Endothelial cell of umbilical vein (primary cell): Measurements from ENCODE around the gene AMER2. TPM values are rescaled to one million over a fixed set of nuclear protein-coding genes. Genes with fewer than 3 reads are reported as not detected.

ENCODE experiments used
- BruUV-seq: library from RNA; stranded (reverse); fragments of 400-500 nt; replicated peaks from 2 replicates; lab custom pipeline; 2021; lab: Mats Ljungman, UMichigan
- CTCF ChIA-PET: fragments of 300-600, 350-600 bp; sonication (Branson Sonifier 250); formaldehyde crosslinking; loops from one replicate; lab custom pipeline; 2021; ENCODE audit warnings: antibody characterized with exemption, inconsistent platforms; lab: Charles Lee
- POLR2A ChIA-PET: fragments of 300-600, 350-600 bp; sonication (Branson Sonifier 250); formaldehyde crosslinking; loops from one replicate; lab custom pipeline; 2021; ENCODE audit warnings: antibody characterized with exemption, inconsistent platforms; lab: Charles Lee
- DNase-seq: peaks from one replicate; pipeline ENCODE4 v3.0.0-alpha.2; 2011; ENCODE audit warnings: low read depth, low spot score
- FAIRE-seq: peaks from 2 replicates; lab custom pipeline; 2011; peaks lifted over from hg19 to GRCh38; lab: Jason Lieb, UNC
- H2AFZ ChIP-seq: 2 replicates; pipeline ENCODE4 v1.6.0; 2012; ENCODE audit warnings: low read depth, low read length, control low read depth, inconsistent platforms
- H3K27ac ChIP-seq: 2 replicates; pipeline ENCODE4 v1.5.1; 2011; ENCODE audit warnings: low read depth, mild to moderate bottlenecking, control low read depth, low read length, moderate library complexity; ENCODE audit not compliant: insufficient read depth
- H3K27me3 ChIP-seq, 2 experiments: 2 replicates each; pipeline versions ENCODE4 v1.6.0 to v1.6.1; 2011; ENCODE audit warnings: low read length in 2 of 2, mixed read lengths in 1 of 2; ENCODE audit not compliant: control insufficient read depth in 2 of 2, insufficient read depth in 2 of 2
- H3K36me3 ChIP-seq, 2 experiments: 2 replicates in 1 of 2; 3 replicates in 1 of 2; pipeline ENCODE4 v1.5.1; 2011; ENCODE audit warnings: low read length in 2 of 2, mild to moderate bottlenecking in 1 of 2, moderate library complexity in 1 of 2; ENCODE audit not compliant: control insufficient read depth in 2 of 2, insufficient read depth in 2 of 2; ENCODE audit errors: extremely low read depth in 1 of 2
- H3K4me1 ChIP-seq: 3 replicates; pipeline ENCODE4 v1.5.1; 2011; ENCODE audit warnings: mild to moderate bottlenecking, low read length; ENCODE audit not compliant: control insufficient read depth, insufficient read depth; ENCODE audit errors: extremely low read depth
- H3K4me2 ChIP-seq: 2 replicates; pipeline ENCODE4 v1.6.1; 2011; ENCODE audit warnings: low read length, control low read depth, mixed read lengths; ENCODE audit not compliant: insufficient read depth
- H3K4me3 ChIP-seq, 3 experiments: fragments of 200-600 bp in 1 of 3; sonication (generic), shearing (Covaris generic) in 1 of 3; replicated peaks in 1 of 3; 2 replicates each; pipeline ENCODE4 v1.5.1; 2011 to 2016; ENCODE audit warnings: control low read depth in 3 of 3, low read length in 3 of 3, mild to moderate bottlenecking in 2 of 3, inconsistent platforms in 1 of 3, low read depth in 1 of 3, moderate library complexity in 1 of 3; ENCODE audit not compliant: insufficient read depth in 1 of 3
- H3K79me2 ChIP-seq: 2 replicates; pipeline ENCODE4 v1.6.0; 2012; ENCODE audit warnings: low read length, inconsistent platforms; ENCODE audit not compliant: control insufficient read depth, insufficient read depth
- H3K9ac ChIP-seq: replicated peaks from 2 replicates; pipeline ENCODE3; 2011; ENCODE audit warnings: low read length, control low read depth; ENCODE audit not compliant: insufficient read depth; ENCODE audit errors: extremely low read depth
- H3K9me1 ChIP-seq: replicated peaks from 3 replicates; pipeline ENCODE4 v1.6.0; 2011; ENCODE audit warnings: mild to moderate bottlenecking, low read length; ENCODE audit not compliant: control insufficient read depth, insufficient read depth; ENCODE audit errors: extremely low read depth
- H3K9me3 ChIP-seq: replicated peaks from 2 replicates; pipeline ENCODE4 v1.5.1; 2012; ENCODE audit warnings: low read length, inconsistent platforms; ENCODE audit not compliant: control insufficient read depth, insufficient read depth
- H4K20me1 ChIP-seq: replicated peaks from 2 replicates; pipeline ENCODE3; 2011; ENCODE audit warnings: mild to moderate bottlenecking, low read length; ENCODE audit not compliant: control insufficient read depth, insufficient read depth; ENCODE audit errors: extremely low read depth
- CTCF ChIP-seq, 2 donors: IDR thresholded peaks; 1 replicate in 1 of 2; 2 replicates in 1 of 2; pipeline ENCODE4 v1.5.1; 2011; ENCODE audit warnings: low read length in 2 of 2, mild to moderate bottlenecking in 2 of 2, moderate library complexity in 2 of 2, control low read depth in 1 of 2, inconsistent platforms in 1 of 2, low read depth in 1 of 2; ENCODE audit not compliant: insufficient read depth in 1 of 2; ENCODE audit errors: extremely low read depth in 1 of 2
- EZH2 ChIP-seq: IDR thresholded peaks from 2 replicates; pipeline ENCODE4 v1.6.1; 2012; ENCODE audit warnings: borderline replicate concordance, low read depth, mild to moderate bottlenecking, moderate library complexity, low read length, inconsistent platforms; ENCODE audit not compliant: severe bottlenecking
- FOS ChIP-seq: IDR thresholded peaks from 2 replicates; pipeline ENCODE4 v1.6.1; 2011; ENCODE audit warnings: mild to moderate bottlenecking, low read length, moderate library complexity, borderline replicate concordance; ENCODE audit not compliant: insufficient read depth
- GATA2 ChIP-seq: IDR thresholded peaks from 2 replicates; pipeline ENCODE4 v1.7.0; 2011; ENCODE audit warnings: low read depth, mild to moderate bottlenecking, moderate library complexity, mixed read lengths, low read length; ENCODE audit not compliant: insufficient read length, insufficient read depth
- JUN ChIP-seq: IDR thresholded peaks from 2 replicates; pipeline ENCODE4 v1.6.1; 2011; ENCODE audit warnings: borderline replicate concordance, low read depth; ENCODE audit not compliant: insufficient read length, insufficient read depth
- MAX ChIP-seq: IDR thresholded peaks from 2 replicates; pipeline ENCODE4 v1.6.1; 2011; ENCODE audit not compliant: insufficient read depth, insufficient read length
- MYC ChIP-seq: IDR thresholded peaks from one replicate; pipeline ENCODE4 v1.6.1; 2011; ENCODE audit warnings: mild to moderate bottlenecking, low read depth, low read length
- POLR2A ChIP-seq: IDR thresholded peaks from 2 replicates; pipeline ENCODE4 v1.6.1; 2012; ENCODE audit warnings: low read depth, mild to moderate bottlenecking, control low read depth, low read length
- POLR2AphosphoS5 ChIP-seq: IDR thresholded peaks from 2 replicates; pipeline ENCODE4 v1.6.1; 2012; ENCODE audit warnings: low read depth, mild to moderate bottlenecking, control low read depth, low read length, moderate library complexity; ENCODE audit not compliant: insufficient read depth
- dilution Hi-C: fragments of 300-500 bp; cut with MboI; formaldehyde crosslinking; loops from one replicate; pipeline ENCODE4 v1.15.0; 2019; ENCODE audit warnings: low sequenced_read_pairs; ENCODE audit not compliant: extremely low pct_ligation_motif_present
- intact Hi-C: fragments of 100-400 bp; cut with micrococcal nuclease; formaldehyde crosslinking; loops from one replicate; pipeline ENCODE4 v1.10.0; 2022
- polyA plus RNA-seq, 4 experiments: library from polyadenylated mRNA; depleted of rRNA in 3 of 4; stranded (reverse) in 3 of 4; unstranded in 1 of 4; fragments of >200 nt; gene quantifications; 2 replicates each; pipeline versions ENCODE4 v1.2.1 to v1.2.3, GENCODE V29; 2011 to 2012; ENCODE audit warnings: missing spikeins in 1 of 4
- total RNA-seq: library from RNA; stranded (reverse); gene quantifications from 2 replicates; pipeline ENCODE4 v1.2.3, GENCODE V29; 2021

Gene AMER2
- total and polyA plus RNA-seq, 2 donors (not counting 3 experiments of a cell fraction or from before 2014, with no cell fraction given), result not detected

GRCh38 chr13:25117312-25117711 is 54.8 kb downstream of the AMER2 start:
- no TSS peak for BruUV-seq
- no peaks in the 10 kb centered on the region for H4K20me1 ChIP-seq
- no peaks in the 10 kb centered on the region for H3K4me1 ChIP-seq
- no peak overlapping the region for H3K4me2 ChIP-seq
- dilution Hi-C loops (no loop called here), intact Hi-C loops (no loop called here)
- ChIA-PET POLR2A (no interaction called here), CTCF (no interaction called here)
- H3K4me3 ChIP-seq, result no peak overlapping the region
- H3K9me3 ChIP-seq, result no peaks in the 10 kb centered on the region
- no peak for DNase-seq
- H3K27me3 ChIP-seq, result peaks cover 4% of the 10 kb centered on the region in 2 experiments
- no peak for FAIRE-seq
- H3K27ac ChIP-seq, result no peak overlapping the region
- TF ChIP-seq FOS (no peak), GATA2 (no peak), POLR2A (no peak), CTCF (IDR thresholded peaks at IDR 0.05; ENCODE audit: extremely low read depth in 1 of 2, insufficient read depth in 1 of 2, low read depth in 1 of 2, low read length in 2 of 2) (no peak), JUN (no peak), MAX (no peak), EZH2 (no peak), MYC (no peak), POLR2AphosphoS5 (no peak)
- H3K9ac ChIP-seq, result no peak overlapping the region
- no peaks in the 10 kb centered on the region for H3K79me2 ChIP-seq
- no peak overlapping the region for H2AFZ ChIP-seq
- no peaks in the 10 kb centered on the region for H3K9me1 ChIP-seq
- H3K36me3 ChIP-seq, result no peaks in the 10 kb centered on the region
